Transverse colon (tissue), 4 donors: ENCODE results near the gene CEP78. TPM values are rescaled to one million over a fixed set of nuclear protein-coding genes. Genes with fewer than 3 reads are reported as not detected.
A peak's percentile ranks its signal among the peaks of the same experiment; 100 is the strongest.

Source experiments
- DNase-seq: peaks from one replicate; pipeline ENCODE4 v3.0.0-alpha.2; 2019
- H3K27ac ChIP-seq, 4 donors: fragments of 200-600 bp; sonication (generic); 2 replicates each; pipeline ENCODE4 v1.5.1; 2016 to 2018; ENCODE audit warnings: inconsistent platforms in 4 of 4
- H3K27me3 ChIP-seq: fragments of 200-600 bp; sonication (generic); 2 replicates; pipeline ENCODE4 v1.5.1; 2017; ENCODE audit warnings: inconsistent platforms
- H3K36me3 ChIP-seq, 4 donors: fragments of 200-600 bp; sonication (generic); 2 replicates each; pipeline ENCODE4 v1.5.1; 2017 to 2019; ENCODE audit warnings: inconsistent platforms in 4 of 4
- H3K4me1 ChIP-seq, 4 donors: fragments of 200-600 bp; sonication (generic); 2 replicates each; pipeline ENCODE4 v1.5.1; 2017 to 2020; ENCODE audit warnings: inconsistent platforms in 4 of 4
- H3K4me3 ChIP-seq, 4 donors: fragments of 200-600 bp; sonication (generic); 1 replicate in 1 of 4; 2 replicates in 3 of 4; pipeline versions ENCODE4 v1.5.1 to v1.6.1; 2017 to 2019; ENCODE audit warnings: inconsistent platforms in 4 of 4
- H3K9me3 ChIP-seq, 2 donors: fragments of 200-600 bp; sonication (generic); 2 replicates each; pipeline ENCODE4 v1.5.1; 2017 to 2019; ENCODE audit warnings: inconsistent platforms in 2 of 2
- EP300 ChIP-seq: sonication (generic); formaldehyde crosslinking; IDR thresholded peaks from one replicate; pipeline ENCODE4 v1.6.1; 2017; ENCODE audit warnings: antibody characterized with exemption, low read depth
- POLR2A ChIP-seq: fragments of 450-650 bp; IDR thresholded peaks from one replicate; pipeline ENCODE4 v1.6.1; 2016; ENCODE audit warnings: antibody characterized with exemption, mild to moderate bottlenecking, moderate library complexity
- POLR2AphosphoS5 ChIP-seq, 3 donors: sonication (generic); formaldehyde crosslinking; IDR thresholded peaks; one replicate each; pipeline ENCODE4 v1.6.1; 2016; ENCODE audit warnings: antibody characterized with exemption in 3 of 3
- WGBS, 2 donors: methylation state at CpG; one replicate each; pipeline ENCODE4 v1.1.5; 2018; ENCODE audit warnings: low coverage in 1 of 2; 5-methylcytosine and 5-hydroxymethylcytosine counted together
- in situ Hi-C, 4 donors: fragments of 200-750 bp; cut with MboI; loops; one replicate each; pipeline versions ENCODE4 v1.15.0 to v1.15.1; 2017; ENCODE audit warnings: low sequenced_read_pairs in 3 of 4, low pct_ligation_motif_present in 1 of 4, low pct_unique_long_range_greater_than_20kb in 1 of 4
- intact Hi-C: fragments of 100-400 bp; cut with DNase I; formaldehyde crosslinking; loops from one replicate; pipeline ENCODE4 v1.15.1; 2023; ENCODE audit warnings: low total_unique reads
- total RNA-seq, 4 donors: library from RNA; depleted of rRNA; stranded (reverse); fragments of >200 nt; gene quantifications; one replicate each; pipeline ENCODE4 v1.1.0, GENCODE V29; 2016
- TF ChIP-seq, protein P1 (sequence below), 5 experiments: fragments of 200-600 bp in 3 of 5; fragments of 450-650 bp in 2 of 5; sonication (generic) in 3 of 5; IDR thresholded peaks; 1 replicate in 2 of 5; 2 replicates in 3 of 5; pipeline ENCODE4 v1.5.1; 2016 to 2017; ENCODE audit warnings: antibody characterized with exemption in 5 of 5, inconsistent platforms in 3 of 5, mild to moderate bottlenecking in 2 of 5, moderate library complexity in 1 of 5

The CEP78 gene
- total RNA-seq, 4 donors from 2014 or later = 2.6 to 7.3 (median 4.3) TPM

DNA sequence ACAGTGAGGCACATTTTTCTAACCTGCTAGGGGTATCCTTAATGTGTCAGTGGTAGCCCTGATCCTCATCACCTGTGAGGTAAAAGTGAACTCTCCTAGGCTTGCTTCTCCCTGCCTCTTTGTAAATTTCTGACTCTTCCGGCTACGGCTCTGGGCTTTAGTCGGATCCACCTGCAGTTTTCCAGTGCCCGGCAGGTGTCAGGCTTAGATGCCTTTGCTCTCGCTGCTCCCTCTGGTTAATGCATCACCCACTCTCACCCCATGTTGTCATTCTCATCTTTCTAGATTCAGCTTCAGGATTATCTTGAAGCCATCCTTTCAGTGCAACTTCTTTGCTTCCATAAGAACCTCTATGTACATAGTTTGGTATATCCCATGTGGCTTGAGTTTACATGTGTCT is 3.6 kb downstream of the CEP78 start:
- intact Hi-C loops (no loop called here), in situ Hi-C loops (no loop called here)
- no peaks in the 10 kb centered on the region for H3K9me3 ChIP-seq
- peaks cover 0 to 14% (median 6%) of the 10 kb centered on the region in 4 donors for H3K4me1 ChIP-seq
- no peaks in the 10 kb centered on the region for H3K36me3 ChIP-seq
- no peak overlapping the region for H3K27ac ChIP-seq
- H3K4me3 ChIP-seq = no peak overlapping the region
- WGBS, 2 donors = 47 to 70% methylated on average over 4 to 5 of the region's 5 CpGs
- DNase-seq = peak; percentile 65
- H3K27me3 ChIP-seq = no peaks in the 10 kb centered on the region
- TF ChIP-seq, protein P1, sequence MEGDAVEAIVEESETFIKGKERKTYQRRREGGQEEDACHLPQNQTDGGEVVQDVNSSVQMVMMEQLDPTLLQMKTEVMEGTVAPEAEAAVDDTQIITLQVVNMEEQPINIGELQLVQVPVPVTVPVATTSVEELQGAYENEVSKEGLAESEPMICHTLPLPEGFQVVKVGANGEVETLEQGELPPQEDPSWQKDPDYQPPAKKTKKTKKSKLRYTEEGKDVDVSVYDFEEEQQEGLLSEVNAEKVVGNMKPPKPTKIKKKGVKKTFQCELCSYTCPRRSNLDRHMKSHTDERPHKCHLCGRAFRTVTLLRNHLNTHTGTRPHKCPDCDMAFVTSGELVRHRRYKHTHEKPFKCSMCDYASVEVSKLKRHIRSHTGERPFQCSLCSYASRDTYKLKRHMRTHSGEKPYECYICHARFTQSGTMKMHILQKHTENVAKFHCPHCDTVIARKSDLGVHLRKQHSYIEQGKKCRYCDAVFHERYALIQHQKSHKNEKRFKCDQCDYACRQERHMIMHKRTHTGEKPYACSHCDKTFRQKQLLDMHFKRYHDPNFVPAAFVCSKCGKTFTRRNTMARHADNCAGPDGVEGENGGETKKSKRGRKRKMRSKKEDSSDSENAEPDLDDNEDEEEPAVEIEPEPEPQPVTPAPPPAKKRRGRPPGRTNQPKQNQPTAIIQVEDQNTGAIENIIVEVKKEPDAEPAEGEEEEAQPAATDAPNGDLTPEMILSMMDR (IDR thresholded peaks at IDR 0.05) = peak; percentile 21 to 45 (median 31)
- no peak for TF ChIP-seq POLR2A

DNA sequence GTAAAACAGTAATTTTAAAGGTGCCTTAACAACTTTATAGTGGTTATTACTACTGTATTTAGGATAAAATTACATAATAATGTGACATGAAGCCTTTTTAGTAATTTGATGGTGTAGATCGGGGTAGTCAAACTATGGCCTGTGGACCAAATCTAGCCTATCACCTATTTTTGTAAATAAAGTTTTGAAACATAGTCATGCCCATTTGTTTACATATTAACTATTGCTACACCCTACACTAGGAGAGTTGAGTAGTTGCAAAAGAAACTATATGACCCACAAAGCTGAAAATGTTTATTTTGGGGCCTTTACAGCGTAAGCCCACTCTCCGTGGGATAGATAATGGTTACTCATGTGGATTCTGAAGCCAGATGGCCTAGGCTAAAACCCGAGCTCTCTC is 6.2 kb downstream of the CEP78 start:
- no peak for DNase-seq

DNA sequence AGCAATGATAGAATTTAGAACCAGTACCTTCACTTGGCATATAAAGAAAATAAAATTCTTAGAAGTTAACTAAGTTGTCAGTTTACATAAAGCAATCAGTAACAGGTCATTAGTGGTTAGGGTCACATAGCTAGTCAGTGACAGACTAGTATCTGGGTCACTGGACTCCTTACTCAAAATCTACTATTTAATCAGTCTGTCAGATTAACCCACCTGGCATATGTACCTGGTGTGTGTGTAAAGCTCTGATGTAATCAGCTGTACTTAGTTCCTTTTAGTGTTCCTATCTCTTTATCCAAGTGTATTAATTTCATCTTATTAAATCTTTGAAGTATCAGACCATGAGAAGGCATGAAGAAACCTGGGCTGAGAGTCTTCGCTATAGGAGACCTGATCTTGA is 7.3 kb downstream of the CEP78 start:
- no peaks in the 10 kb centered on the region for H3K4me1 ChIP-seq
- no peak overlapping the region for H3K27ac ChIP-seq
- TF ChIP-seq, protein P1 (IDR thresholded peaks at IDR 0.05) = no peak
- TF ChIP-seq POLR2A = no peak
- in situ Hi-C loops = no loop called here
- 100% methylated on average over 1 of the region's 1 CpG for whole genome bisulfite sequencing, 2 donors
- no peaks in the 10 kb centered on the region for H3K9me3 ChIP-seq
- DNase-seq = no peak
- intact Hi-C loops = no loop called here
- no peaks in the 10 kb centered on the region for H3K36me3 ChIP-seq
- H3K27me3 ChIP-seq = no peaks in the 10 kb centered on the region
- H3K4me3 ChIP-seq = no peak overlapping the region

More for the DNA sequence above, 6.2 kb downstream of the CEP78 start:
- WGBS, 2 donors = 79 to 99% methylated on average over 4 of the region's 4 CpGs
- no peak for TF ChIP-seq EP300
- TF ChIP-seq POLR2AphosphoS5 (IDR thresholded peaks at IDR 0.05) = no peak
- TF ChIP-seq, protein P1 (IDR thresholded peaks at IDR 0.05) = no peak
- no peak for TF ChIP-seq POLR2A
- Histone ChIP-seq H3K27me3 (no peaks in the 10 kb centered on the region), H3K27ac (no peak overlapping the region), H3K36me3 (no peaks in the 10 kb centered on the region), H3K4me1 (peaks cover 0 to 5% (median 0%) of the 10 kb centered on the region in 4 donors), H3K4me3 (no peak overlapping the region), H3K9me3 (no peaks in the 10 kb centered on the region)
- intact Hi-C loops = no loop called here
- in situ Hi-C loops = no loop called here

DNA sequence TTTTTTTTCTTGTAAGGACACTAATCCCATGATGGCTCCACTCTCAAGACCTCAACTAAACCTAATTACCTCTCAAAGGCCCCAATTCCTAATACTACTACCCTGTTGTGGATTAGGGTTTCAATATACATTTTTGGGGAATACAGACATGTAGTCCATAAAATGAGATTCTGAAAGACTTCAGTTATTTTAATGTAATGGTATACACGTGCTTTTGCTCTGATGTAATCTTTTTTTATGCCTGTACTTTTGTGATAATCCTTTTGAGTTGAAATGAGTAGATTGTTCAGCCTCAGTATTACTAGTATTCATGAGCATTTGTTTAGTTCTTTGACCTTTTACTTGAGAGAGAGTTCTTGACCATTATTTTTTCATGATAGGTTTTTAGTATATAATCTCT is 9.5 kb downstream of the CEP78 start:
- intact Hi-C loops (no loop called here), in situ Hi-C loops (no loop called here)
- no peak overlapping the region for H3K27ac ChIP-seq
- H3K9me3 ChIP-seq = no peaks in the 10 kb centered on the region
- H3K27me3 ChIP-seq = no peaks in the 10 kb centered on the region
- H3K36me3 ChIP-seq = no peaks in the 10 kb centered on the region
- no peaks in the 10 kb centered on the region for H3K4me1 ChIP-seq
- no peak overlapping the region for H3K4me3 ChIP-seq
- no peak for DNase-seq
- no peak for TF ChIP-seq POLR2AphosphoS5 (IDR thresholded peaks at IDR 0.05)
- TF ChIP-seq, protein P1 (IDR thresholded peaks at IDR 0.05) = no peak
- no peak for TF ChIP-seq EP300
- no peak for TF ChIP-seq POLR2A
- 87% methylated on average over 1 of the region's 1 CpG; no CpG with 5 or more reads in 1 of the 2 donors for WGBS, 2 donors
